Panc1 (cell line): ENCODE data around the gene IGLL5. TPM values are rescaled to one million over a fixed set of nuclear protein-coding genes. Genes with fewer than 3 reads are reported as not detected.

Source experiments
- ATAC-seq: fragments of 200-7000 bp; cut with Tn5 transposase; 2 replicates; pipeline ENCODE4 v1.9.1; 2020; ENCODE audit warnings: mild to moderate bottlenecking, moderate library complexity
- BruUV-seq: library from RNA; stranded (reverse); fragments of 400-500 nt; replicated peaks from 2 replicates; lab custom pipeline; 2021; lab: Mats Ljungman, UMichigan
- CTCF ChIA-PET: fragments of 300-600 bp; sonication (Branson Sonifier 250); formaldehyde crosslinking; loops from one replicate; lab custom pipeline; 2022; ENCODE audit warnings: antibody characterized with exemption; lab: Charles Lee
- POLR2A ChIA-PET: fragments of 300-600 bp; sonication (Branson Sonifier 250); formaldehyde crosslinking; loops from one replicate; lab custom pipeline; 2022; ENCODE audit warnings: antibody characterized with exemption; lab: Charles Lee
- DNase-seq: peaks from one replicate; pipeline ENCODE4 v3.0.0-alpha.2; 2010; ENCODE audit warnings: low read depth, low spot score
- H3K27ac ChIP-seq: 2 replicates; pipeline ENCODE4 v1.5.1; 2011; ENCODE audit warnings: mild to moderate bottlenecking, low read length, inconsistent platforms
- H3K27me3 ChIP-seq: fragments of 200-500 bp; sonication (Bioruptor generic); 2 replicates; pipeline ENCODE4 v1.6.0; 2014; ENCODE audit warnings: low read length, inconsistent platforms; ENCODE audit not compliant: control insufficient read depth, insufficient read depth
- H3K36me3 ChIP-seq: fragments of 200-500 bp; sonication (Bioruptor generic); 2 replicates; pipeline ENCODE4 v1.5.1; 2014; ENCODE audit warnings: inconsistent platforms, mild to moderate bottlenecking, low read length, moderate library complexity; ENCODE audit not compliant: control insufficient read depth, insufficient read depth
- H3K4me1 ChIP-seq: 2 replicates; pipeline ENCODE4 v1.5.1; 2011; ENCODE audit warnings: inconsistent platforms, mild to moderate bottlenecking, low read length, moderate library complexity; ENCODE audit not compliant: control insufficient read depth, insufficient read depth
- H3K4me3 ChIP-seq, 2 experiments: 2 replicates each; pipeline ENCODE4 v1.5.1; 2011 to 2012; ENCODE audit warnings: low read depth in 2 of 2, low read length in 2 of 2, mild to moderate bottlenecking in 2 of 2, inconsistent platforms in 1 of 2, moderate library complexity in 1 of 2
- H3K9me3 ChIP-seq: fragments of 200-500 bp; sonication (Bioruptor generic); 2 replicates; pipeline ENCODE4 v1.5.1; 2014; ENCODE audit warnings: low read depth, mild to moderate bottlenecking, inconsistent platforms, low read length, moderate library complexity; ENCODE audit not compliant: control insufficient read depth, insufficient read depth
- CTCF ChIP-seq: fragments of 450-650 bp; IDR thresholded peaks from 2 replicates; pipeline ENCODE4 v1.5.1; 2017; ENCODE audit warnings: mild to moderate bottlenecking
- POLR2AphosphoS5 ChIP-seq: IDR thresholded peaks from 2 replicates; pipeline ENCODE4 v1.6.1; 2012; ENCODE audit warnings: mild to moderate bottlenecking, low read depth, low read length, moderate library complexity
- REST ChIP-seq, 2 experiments: IDR thresholded peaks; 2 replicates each; pipeline ENCODE4 v1.6.1; 2011 to 2012; ENCODE audit warnings: low read depth in 2 of 2, control low read depth in 1 of 2, low read length in 1 of 2, mild to moderate bottlenecking in 1 of 2, moderate library complexity in 1 of 2; ENCODE audit not compliant: insufficient read depth in 1 of 2
- SIN3A ChIP-seq: IDR thresholded peaks from 2 replicates; pipeline ENCODE4 v1.6.1; 2012; ENCODE audit warnings: low read depth, mild to moderate bottlenecking, low read length, moderate library complexity, borderline replicate concordance; ENCODE audit not compliant: insufficient read depth
- TCF7L2 ChIP-seq: IDR thresholded peaks from 2 replicates; pipeline ENCODE4 v1.6.1; 2011; ENCODE audit warnings: mild to moderate bottlenecking, low read depth, low read length, inconsistent platforms
- in situ Hi-C: cut with HindIII; loops from 2 replicates; pipeline ENCODE4 v1.10.0; 2016; ENCODE audit warnings: low sequenced_read_pairs, low pct_unique_long_range_greater_than_20kb
- intact Hi-C: fragments of 100-400 bp; cut with micrococcal nuclease; formaldehyde crosslinking; loops from one replicate; pipeline ENCODE4 v1.10.0; 2022; ENCODE audit not compliant: unreplicated experiment
- total RNA-seq: library from RNA; stranded (reverse); gene quantifications from one replicate; pipeline ENCODE4 v1.2.1, GENCODE V29; 2021; ENCODE audit not compliant: unreplicated experiment

IGLL5 gene
- total RNA-seq, 1 experiment from 2014 or later: not detected

- POLR2A ChIA-PET: no interaction called here
- in situ Hi-C loops (no loop called here), intact Hi-C loops (no loop called here)
- ATAC-seq (no peak), DNase-seq (no peak)
- TF ChIP-seq REST (IDR thresholded peaks at IDR 0.05; ENCODE audit: insufficient read depth in 1 of 2, low read depth in 2 of 2, low read length in 1 of 2) (no peak), POLR2AphosphoS5 (no peak), CTCF (no peak), SIN3A (no peak), TCF7L2 (no peak)
- Histone ChIP-seq H3K4me3 (no peak overlapping the region), H3K4me1 (no peaks in the 10 kb centered on the region), H3K27me3 (no peaks in the 10 kb centered on the region; the same call in 1 of the 2 replicates), H3K36me3 (no peaks in the 10 kb centered on the region), H3K9me3 (no peaks in the 10 kb centered on the region), H3K27ac (no peak overlapping the region)
- CTCF ChIA-PET: no interaction called here
- BruUV-seq: no TSS peak
Measured at GRCh38 chr22:22909605-22910271, 22.1 kb downstream of the IGLL5 start.

- POLR2A ChIA-PET: no interaction called here
- no peaks in the 10 kb centered on the region; the same call in 1 of the 2 replicates for H3K27me3 ChIP-seq
Measured at GRCh38 chr22:22910272-22911240, 22.9 kb downstream of the IGLL5 start.

More at GRCh38 chr22:22910272-22911240, 22.9 kb downstream of the IGLL5 start:
- no peak overlapping the region for H3K4me3 ChIP-seq
- no TSS peak for BruUV-seq
- H3K36me3 ChIP-seq: no peaks in the 10 kb centered on the region
- H3K27ac ChIP-seq: no peak overlapping the region
- intact Hi-C loops (no loop called here), in situ Hi-C loops (no loop called here)
- H3K4me1 ChIP-seq: no peaks in the 10 kb centered on the region
- no peak for ATAC-seq
- CTCF ChIA-PET: interaction anchor here (0.6 kb wide), 1 partner anchor 43 kb away, joined by 8 read pairs; no protein-coding TSS in a partner anchor
- H3K9me3 ChIP-seq: no peaks in the 10 kb centered on the region
- no peak for DNase-seq
- TF ChIP-seq TCF7L2: no peak
- TF ChIP-seq REST (IDR thresholded peaks at IDR 0.05; ENCODE audit: insufficient read depth in 1 of 2, low read depth in 2 of 2, low read length in 1 of 2): no peak
- no peak for TF ChIP-seq CTCF
